Activated naive CD8-positive, alpha-beta T cell treated with anti-CD3 and anti-CD28 coated beads, Interleukin-2, amount 10 ng/mL, durations not matched to agents 7 days and 5 days (primary cell): ENCODE measurements around the gene CCNG2. TPM values are rescaled to one million over a fixed set of nuclear protein-coding genes. Genes with fewer than 3 reads are reported as not detected.

ENCODE experiments used
- ATAC-seq: fragments of 150-1000 bp; cut with Tn5 transposase; one replicate; pipeline ENCODE4 v1.10.0; 2021; ENCODE audit warnings: low read depth, moderate library complexity
- POLR2A ChIA-PET: fragments of 350-600 bp; sonication (Branson Sonifier 250); formaldehyde crosslinking; loops from one replicate; lab custom pipeline; 2021; ENCODE audit warnings: antibody characterized with exemption; lab: Charles Lee
- DNase-seq: peaks from one replicate; pipeline ENCODE4 v3.0.0; 2021
- H3K27ac Mint-ChIP-seq: one replicate; pipeline ENCODE4 v1.8.0; 2022; ENCODE audit warnings: mild to moderate bottlenecking, mixed read lengths
- H3K27me3 Mint-ChIP-seq: one replicate; pipeline ENCODE4 v1.8.0; 2022; ENCODE audit warnings: mild to moderate bottlenecking, moderate library complexity, mixed read lengths
- H3K36me3 Mint-ChIP-seq: one replicate; pipeline ENCODE4 v1.8.0; 2021; ENCODE audit warnings: mild to moderate bottlenecking, mixed read lengths
- H3K4me1 Mint-ChIP-seq: one replicate; pipeline ENCODE4 v1.8.0; 2021; ENCODE audit warnings: mixed read lengths
- H3K4me3 Mint-ChIP-seq: one replicate; pipeline ENCODE4 v1.8.0; 2022; ENCODE audit warnings: mild to moderate bottlenecking, moderate library complexity, mixed read lengths
- H3K9me3 Mint-ChIP-seq: one replicate; pipeline ENCODE4 v1.8.0; 2021; ENCODE audit warnings: mixed read lengths
- total RNA-seq, 2 experiments: library from RNA; stranded (reverse); gene quantifications; one replicate each; pipeline ENCODE4 v1.2.3, GENCODE V29; 2021

CCNG2 gene
- total RNA-seq, 2 experiments from 2014 or later, result 29.3 to 29.7 TPM

- no peaks in the 10 kb centered on the region for H3K27me3 Mint-ChIP-seq
- H3K27ac Mint-ChIP-seq, result no peak overlapping the region
- POLR2A ChIA-PET, result interaction anchor here (0.7 kb wide), 1 partner anchor 98 kb away, joined by 5 read pairs; no protein-coding TSS in a partner anchor
- no peaks in the 10 kb centered on the region for H3K36me3 Mint-ChIP-seq
- peaks cover 22% of the 10 kb centered on the region for H3K4me1 Mint-ChIP-seq
- DNase-seq (no peak), ATAC-seq (no peak)
- no peaks in the 10 kb centered on the region for H3K9me3 Mint-ChIP-seq
- no peak overlapping the region for H3K4me3 Mint-ChIP-seq
These were observed 4.6 kb upstream of the CCNG2 start for GRCh38 chr4:77152421-77152820.

GRCh38 chr4:77153006-77153405 lies 4.0 kb upstream of the CCNG2 start:
- H3K36me3 Mint-ChIP-seq, result no peaks in the 10 kb centered on the region
- ATAC-seq (no peak), DNase-seq (no peak)
- no peaks in the 10 kb centered on the region for H3K27me3 Mint-ChIP-seq
- H3K4me1 Mint-ChIP-seq, result peaks cover 22% of the 10 kb centered on the region
- no peak overlapping the region for H3K27ac Mint-ChIP-seq
- no peak overlapping the region for H3K4me3 Mint-ChIP-seq
- POLR2A ChIA-PET, result interaction anchor here (0.7 kb wide), 1 partner anchor 99 kb away, joined by 5 read pairs; no protein-coding TSS in a partner anchor
- H3K9me3 Mint-ChIP-seq, result no peaks in the 10 kb centered on the region

GRCh38 chr4:77154065-77154464 lies 2.9 kb upstream of the CCNG2 start:
- H3K27ac Mint-ChIP-seq, result no peak overlapping the region
- no peak for ATAC-seq
- H3K4me1 Mint-ChIP-seq, result peaks cover 28% of the 10 kb centered on the region
- no peaks in the 10 kb centered on the region for H3K36me3 Mint-ChIP-seq
- H3K4me3 Mint-ChIP-seq, result no peak overlapping the region
- H3K9me3 Mint-ChIP-seq, result no peaks in the 10 kb centered on the region
- no peak for DNase-seq
- H3K27me3 Mint-ChIP-seq, result no peaks in the 10 kb centered on the region
- POLR2A ChIA-PET, result interaction anchor here (0.7 to 2.1 kb wide), 4 partner anchors 27 to 108 kb away, joined by 3 to 7 read pairs (median 5); partner anchors contain the start of gene CCNI

- no peaks in the 10 kb centered on the region for H3K9me3 Mint-ChIP-seq
- peak overlapping the region; percentile 9 for H3K4me3 Mint-ChIP-seq
- no peak overlapping the region for H3K27ac Mint-ChIP-seq
- peaks cover 6% of the 10 kb centered on the region for H3K36me3 Mint-ChIP-seq
- H3K4me1 Mint-ChIP-seq, result peaks cover 34% of the 10 kb centered on the region
- POLR2A ChIA-PET, result interaction anchor here (1.4 to 2.1 kb wide), 4 partner anchors 9 to 80 kb away, joined by 4 to 7 read pairs (median 6); partner anchors contain the start of gene CCNI
- no peaks in the 10 kb centered on the region for H3K27me3 Mint-ChIP-seq
- ATAC-seq (no peak), DNase-seq (no peak)
These were observed 2.1 kb upstream of the CCNG2 start for GRCh38 chr4:77154761-77155499.

GRCh38 chr4:77155631-77156452 lies 1.2 kb upstream of the CCNG2 start:
- POLR2A ChIA-PET, result interaction anchor here (0.8 to 2.2 kb wide), 9 partner anchors 8 to 207 kb away, joined by 3 to 11 read pairs (median 6); partner anchors contain the start of genes CCNI and SEPTIN11
- DNase-seq (no peak), ATAC-seq (no peak)
- Mint-ChIP-seq H3K27me3 (no peaks in the 10 kb centered on the region), H3K36me3 (peaks cover 9% of the 10 kb centered on the region), H3K4me3 (peak overlapping the region; percentile 95), H3K4me1 (peaks cover 34% of the 10 kb centered on the region), H3K9me3 (no peaks in the 10 kb centered on the region), H3K27ac (peak overlapping the region; percentile 96)

- peaks cover 34% of the 10 kb centered on the region for H3K4me1 Mint-ChIP-seq
- POLR2A ChIA-PET, result interaction anchor here (0.8 to 2.6 kb wide), 9 partner anchors 8 to 207 kb away, joined by 3 to 14 read pairs (median 6); partner anchors contain the start of genes CCNI and SEPTIN11
- peak overlapping the region; percentile 95 for H3K4me3 Mint-ChIP-seq
- H3K36me3 Mint-ChIP-seq, result peaks cover 9% of the 10 kb centered on the region
- H3K9me3 Mint-ChIP-seq, result no peaks in the 10 kb centered on the region
- H3K27ac Mint-ChIP-seq, result peak overlapping the region; percentile 96
- DNase-seq, result no peak
- no peaks in the 10 kb centered on the region for H3K27me3 Mint-ChIP-seq
- ATAC-seq, result peak; percentile 97
These were observed 485 bp upstream of the CCNG2 start for GRCh38 chr4:77156533-77156911.

- Mint-ChIP-seq H3K27me3 (no peaks in the 10 kb centered on the region), H3K36me3 (peaks cover 20% of the 10 kb centered on the region)
These were observed 966 bp downstream of the CCNG2 start for GRCh38 chr4:77157859-77158486.

GRCh38 chr4:77158487-77158861 lies 1.5 kb downstream of the CCNG2 start:
- H3K27me3 Mint-ChIP-seq, result no peaks in the 10 kb centered on the region
- peak overlapping the region; percentile 58 for H3K27ac Mint-ChIP-seq
- POLR2A ChIA-PET, result interaction anchor here (0.6 to 2.6 kb wide), 11 partner anchors 8 to 462 kb away, joined by 3 to 14 read pairs (median 3); partner anchors contain the start of genes CCNI and SEPTIN11
- DNase-seq, result no peak
- H3K9me3 Mint-ChIP-seq, result no peaks in the 10 kb centered on the region
- peaks cover 25% of the 10 kb centered on the region for H3K36me3 Mint-ChIP-seq
- peaks cover 38% of the 10 kb centered on the region for H3K4me1 Mint-ChIP-seq
- H3K4me3 Mint-ChIP-seq, result peak overlapping the region; percentile 95
- no peak for ATAC-seq

More at GRCh38 chr4:77157859-77158486, 966 bp downstream of the CCNG2 start:
- Mint-ChIP-seq H3K4me3 (peak overlapping the region; percentile 95), H3K4me1 (peaks cover 35% of the 10 kb centered on the region), H3K27ac (peak overlapping the region; percentile 58), H3K9me3 (no peaks in the 10 kb centered on the region)
- POLR2A ChIA-PET, result interaction anchor here (0.6 to 2.6 kb wide), 11 partner anchors 8 to 461 kb away, joined by 3 to 14 read pairs (median 3); partner anchors contain the start of genes CCNI and SEPTIN11
- DNase-seq, result peak; percentile 80
- peak; percentile 34 for ATAC-seq

- H3K4me3 Mint-ChIP-seq, result peak overlapping the region; percentile 35
- H3K9me3 Mint-ChIP-seq, result no peaks in the 10 kb centered on the region
- DNase-seq (no peak), ATAC-seq (no peak)
- H3K27ac Mint-ChIP-seq, result no peak overlapping the region
- POLR2A ChIA-PET, result no interaction called here
- peaks cover 35% of the 10 kb centered on the region for H3K36me3 Mint-ChIP-seq
- H3K4me1 Mint-ChIP-seq, result peaks cover 37% of the 10 kb centered on the region
- no peaks in the 10 kb centered on the region for H3K27me3 Mint-ChIP-seq
These were observed 2.8 kb downstream of the CCNG2 start for GRCh38 chr4:77159806-77160205.

GRCh38 chr4:77163641-77164040 lies 6.6 kb downstream of the CCNG2 start:
- POLR2A ChIA-PET, result interaction anchor here (1.4 kb wide), 1 partner anchor 30 kb away, joined by 3 read pairs; no protein-coding TSS in a partner anchor
- DNase-seq (no peak), ATAC-seq (no peak)
- H3K27ac Mint-ChIP-seq, result no peak overlapping the region
- H3K36me3 Mint-ChIP-seq, result peaks cover 54% of the 10 kb centered on the region
- peaks cover 22% of the 10 kb centered on the region for H3K4me1 Mint-ChIP-seq
- H3K27me3 Mint-ChIP-seq, result no peaks in the 10 kb centered on the region
- no peak overlapping the region for H3K4me3 Mint-ChIP-seq
- no peaks in the 10 kb centered on the region for H3K9me3 Mint-ChIP-seq

GRCh38 chr4:77167173-77167572 lies 10.2 kb downstream of the CCNG2 start:
- ATAC-seq (no peak), DNase-seq (no peak)
- no peak overlapping the region for H3K4me3 Mint-ChIP-seq
- peaks cover 51% of the 10 kb centered on the region for H3K36me3 Mint-ChIP-seq
- H3K9me3 Mint-ChIP-seq, result no peaks in the 10 kb centered on the region
- H3K4me1 Mint-ChIP-seq, result peaks cover 14% of the 10 kb centered on the region
- H3K27me3 Mint-ChIP-seq, result no peaks in the 10 kb centered on the region
- POLR2A ChIA-PET, result no interaction called here
- H3K27ac Mint-ChIP-seq, result no peak overlapping the region

- H3K4me3 Mint-ChIP-seq, result no peak overlapping the region
- ATAC-seq (no peak), DNase-seq (no peak)
- H3K36me3 Mint-ChIP-seq, result peaks cover 46% of the 10 kb centered on the region
- H3K9me3 Mint-ChIP-seq, result no peaks in the 10 kb centered on the region
- H3K27ac Mint-ChIP-seq, result no peak overlapping the region
- peaks cover 11% of the 10 kb centered on the region for H3K4me1 Mint-ChIP-seq
- H3K27me3 Mint-ChIP-seq, result no peaks in the 10 kb centered on the region
- POLR2A ChIA-PET, result no interaction called here
These were observed 10.9 kb downstream of the CCNG2 start for GRCh38 chr4:77167866-77168265.
